ENCODE results near the gene ZBTB46. TPM values are rescaled to one million over a fixed set of nuclear protein-coding genes. Genes with fewer than 3 reads are reported as not detected.

The ZBTB46 gene
- total and polyA plus RNA-seq, 2 donors (not counting 1 experiment from before 2014, with no cell fraction given), result 0.96 to 4.5 TPM

GRCh38 chr20:63735859-63736718, 95.0 kb downstream of the ZBTB46 start, which contains the start of gene LIME1:
Gene LIME1, plus strand, starts transcription at chr20:63736664. Its CDS starts 886 bp downstream, at chr20:63737550.
- Histone ChIP-seq H3K9me3 (ENCODE audit: control insufficient read depth, insufficient read depth, low read depth, low read length) (no peaks in the 10 kb centered on the region), H3K27me3 (ENCODE audit: control insufficient read depth, insufficient read depth, low read length) (no peaks in the 10 kb centered on the region), H3K4me3 (replicated peaks in 1 of 4; ENCODE audit: control extremely low read depth in 1 of 4, insufficient read depth in 1 of 4, low read depth in 3 of 4, low read length in 4 of 4) (no peak within 1 kb of the TSS), H2AFZ (ENCODE audit: low read length) (no peak within 1 kb of the TSS), H4K20me1 (ENCODE audit: control insufficient read depth, extremely low read depth, insufficient read depth, low read length) (no peaks in the 10 kb centered on the region), H3K36me3 (ENCODE audit: control insufficient read depth, insufficient read depth, low read length) (peaks cover 20% of the 10 kb centered on the region), H3K4me1 (ENCODE audit: control insufficient read depth, extremely low read depth, insufficient read depth, low read length) (peaks cover 3% of the 10 kb centered on the region), H3K27ac (ENCODE audit: insufficient read depth, low read length) (no peak within 1 kb of the TSS), H3K79me2 (ENCODE audit: control insufficient read depth, insufficient read depth, low read length) (peaks cover 16% of the 10 kb centered on the region), H3K9ac (ENCODE audit: insufficient read depth, low read length) (no peak within 1 kb of the TSS), H3K4me2 (ENCODE audit: extremely low read depth, insufficient read depth, low read length) (no peak within 1 kb of the TSS)
- TF ChIP-seq EZH2 (IDR thresholded peaks at IDR 0.05; ENCODE audit: low read length, missing control alignments) (no peak), CTCF (conservative IDR thresholded peaks at IDR 0.05 in 1 of 2, IDR thresholded peaks at IDR 0.05 in 1 of 2; ENCODE audit: low read depth in 1 of 2, low read length in 2 of 2) (no peak)
- DNase-seq (ENCODE audit: low read depth in 2 of 2), result no peak

- H3K79me2 ChIP-seq (ENCODE audit: control insufficient read depth, insufficient read depth, low read length), result peaks cover 19% of the 10 kb centered on the region
- H3K27me3 ChIP-seq (ENCODE audit: control insufficient read depth, insufficient read depth, low read length), result no peaks in the 10 kb centered on the region
- H3K9ac ChIP-seq (ENCODE audit: insufficient read depth, low read length), result no peak overlapping the region
- peaks cover 2% of the 10 kb centered on the region for H3K4me1 ChIP-seq (ENCODE audit: control insufficient read depth, extremely low read depth, insufficient read depth, low read length)
- DNase-seq (ENCODE audit: low read depth in 2 of 2), result no peak
- H3K36me3 ChIP-seq (ENCODE audit: control insufficient read depth, insufficient read depth, low read length), result peaks cover 22% of the 10 kb centered on the region
- no peak overlapping the region for H3K27ac ChIP-seq (ENCODE audit: insufficient read depth, low read length)
- H4K20me1 ChIP-seq (ENCODE audit: control insufficient read depth, extremely low read depth, insufficient read depth, low read length), result no peaks in the 10 kb centered on the region
- no peak overlapping the region for H2AFZ ChIP-seq (ENCODE audit: low read length)
- no peak overlapping the region for H3K4me2 ChIP-seq (ENCODE audit: extremely low read depth, insufficient read depth, low read length)
- TF ChIP-seq EZH2 (IDR thresholded peaks at IDR 0.05; ENCODE audit: low read length, missing control alignments) (no peak), CTCF (conservative IDR thresholded peaks at IDR 0.05 in 1 of 2, IDR thresholded peaks at IDR 0.05 in 1 of 2; ENCODE audit: low read depth in 1 of 2, low read length in 2 of 2) (no peak)
- no peaks in the 10 kb centered on the region for H3K9me3 ChIP-seq (ENCODE audit: control insufficient read depth, insufficient read depth, low read depth, low read length)
- H3K4me3 ChIP-seq (replicated peaks in 1 of 4; ENCODE audit: control extremely low read depth in 1 of 4, insufficient read depth in 1 of 4, low read depth in 3 of 4, low read length in 4 of 4), result no peak overlapping the region
Measured at GRCh38 chr20:63734946-63735858, 95.9 kb downstream of the ZBTB46 start.
